PFSK-1 (cell line): ENCODE measurements around the gene TRPC3.

Source experiments
- FOXP2 ChIP-seq: optimal IDR thresholded peaks from 2 replicates; pipeline ENCODE3; 2011; ENCODE audit warnings: borderline replicate concordance, control low read depth, inconsistent platforms; ENCODE audit not compliant: insufficient read depth; ENCODE audit errors: extremely low read length, extremely low read depth
- POLR2AphosphoS5 ChIP-seq: IDR thresholded peaks from 2 replicates; pipeline ENCODE4 v1.6.1; 2012; ENCODE audit warnings: low read depth, mild to moderate bottlenecking, control low read depth, low read length, moderate library complexity
- SIN3A ChIP-seq: IDR thresholded peaks from 2 replicates; pipeline ENCODE4 v1.6.1; 2012; ENCODE audit warnings: mild to moderate bottlenecking, low read length, moderate library complexity, borderline replicate concordance; ENCODE audit not compliant: insufficient read depth
- TAF1 ChIP-seq: IDR thresholded peaks from 2 replicates; pipeline ENCODE4 v1.6.1; 2012; ENCODE audit warnings: low read length, control low read depth, borderline replicate concordance; ENCODE audit not compliant: insufficient read depth
- TF ChIP-seq, protein P1 (sequence below), 2 experiments: IDR thresholded peaks; 2 replicates each; pipeline versions ENCODE4 v1.6.1 to v1.8.0; 2011 to 2012; ENCODE audit warnings: low read depth in 2 of 2, low read length in 2 of 2, control low read depth in 1 of 2, inconsistent platforms in 1 of 2, mild to moderate bottlenecking in 1 of 2, moderate library complexity in 1 of 2; ENCODE audit not compliant: insufficient read depth in 1 of 2

TRPC3 gene

DNA sequence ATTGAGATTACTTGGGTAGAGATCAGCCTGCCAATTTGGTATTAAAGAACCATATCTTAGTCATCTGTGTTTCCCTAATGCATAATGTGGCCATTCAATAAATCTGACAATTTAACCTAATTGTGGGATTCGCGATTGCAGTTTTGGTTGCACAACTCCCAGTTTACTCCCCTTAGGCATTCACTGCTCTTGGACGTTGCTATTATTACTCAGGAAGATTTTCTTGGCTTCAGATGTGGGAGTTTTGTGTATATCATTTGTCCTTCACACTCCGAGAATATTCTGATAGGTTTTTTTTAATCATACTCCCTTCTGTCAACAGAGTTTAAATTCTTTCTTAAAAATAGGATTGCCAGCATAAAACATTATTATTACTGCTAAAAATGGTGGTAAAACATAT lies 22.0 kb upstream of the TRPC3 start:
- TF ChIP-seq POLR2AphosphoS5 (no peak), FOXP2 (no peak), SIN3A (no peak), TAF1 (no peak)
- TF ChIP-seq, protein P1, sequence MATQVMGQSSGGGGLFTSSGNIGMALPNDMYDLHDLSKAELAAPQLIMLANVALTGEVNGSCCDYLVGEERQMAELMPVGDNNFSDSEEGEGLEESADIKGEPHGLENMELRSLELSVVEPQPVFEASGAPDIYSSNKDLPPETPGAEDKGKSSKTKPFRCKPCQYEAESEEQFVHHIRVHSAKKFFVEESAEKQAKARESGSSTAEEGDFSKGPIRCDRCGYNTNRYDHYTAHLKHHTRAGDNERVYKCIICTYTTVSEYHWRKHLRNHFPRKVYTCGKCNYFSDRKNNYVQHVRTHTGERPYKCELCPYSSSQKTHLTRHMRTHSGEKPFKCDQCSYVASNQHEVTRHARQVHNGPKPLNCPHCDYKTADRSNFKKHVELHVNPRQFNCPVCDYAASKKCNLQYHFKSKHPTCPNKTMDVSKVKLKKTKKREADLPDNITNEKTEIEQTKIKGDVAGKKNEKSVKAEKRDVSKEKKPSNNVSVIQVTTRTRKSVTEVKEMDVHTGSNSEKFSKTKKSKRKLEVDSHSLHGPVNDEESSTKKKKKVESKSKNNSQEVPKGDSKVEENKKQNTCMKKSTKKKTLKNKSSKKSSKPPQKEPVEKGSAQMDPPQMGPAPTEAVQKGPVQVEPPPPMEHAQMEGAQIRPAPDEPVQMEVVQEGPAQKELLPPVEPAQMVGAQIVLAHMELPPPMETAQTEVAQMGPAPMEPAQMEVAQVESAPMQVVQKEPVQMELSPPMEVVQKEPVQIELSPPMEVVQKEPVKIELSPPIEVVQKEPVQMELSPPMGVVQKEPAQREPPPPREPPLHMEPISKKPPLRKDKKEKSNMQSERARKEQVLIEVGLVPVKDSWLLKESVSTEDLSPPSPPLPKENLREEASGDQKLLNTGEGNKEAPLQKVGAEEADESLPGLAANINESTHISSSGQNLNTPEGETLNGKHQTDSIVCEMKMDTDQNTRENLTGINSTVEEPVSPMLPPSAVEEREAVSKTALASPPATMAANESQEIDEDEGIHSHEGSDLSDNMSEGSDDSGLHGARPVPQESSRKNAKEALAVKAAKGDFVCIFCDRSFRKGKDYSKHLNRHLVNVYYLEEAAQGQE (IDR thresholded peaks at IDR 0.05; ENCODE audit: insufficient read depth in 1 of 2, low read depth in 2 of 2, low read length in 2 of 2), result no peak

DNA sequence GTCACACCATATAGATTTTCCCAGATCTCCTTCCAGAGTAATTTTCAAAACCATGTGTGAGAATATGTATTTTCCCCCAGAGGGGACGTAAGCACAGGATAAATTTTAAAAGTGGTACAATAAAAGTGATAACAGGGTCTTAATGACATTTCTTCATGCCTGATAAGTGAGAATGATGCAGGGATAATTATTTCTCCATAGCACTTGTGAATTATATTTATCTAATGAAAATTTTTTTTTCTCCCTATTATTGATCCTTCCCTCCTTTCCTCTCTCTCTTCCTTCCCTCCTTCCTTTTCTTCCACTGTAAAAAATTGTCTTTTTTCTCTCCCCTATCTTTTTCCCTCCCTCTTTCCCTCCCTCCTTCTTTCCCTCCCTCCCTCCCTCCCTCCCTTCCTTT lies 17.0 kb upstream of the TRPC3 start:
- TF ChIP-seq POLR2AphosphoS5, result no peak
- no peak for TF ChIP-seq FOXP2
- TF ChIP-seq, protein P1 (IDR thresholded peaks at IDR 0.05; ENCODE audit: insufficient read depth in 1 of 2, low read depth in 2 of 2, low read length in 2 of 2), result no peak
- TF ChIP-seq SIN3A, result no peak
- no peak for TF ChIP-seq TAF1

- TF ChIP-seq FOXP2, result no peak
- no peak for TF ChIP-seq SIN3A
- no peak for TF ChIP-seq POLR2AphosphoS5
- TF ChIP-seq TAF1, result no peak
- TF ChIP-seq, protein P1 (IDR thresholded peaks at IDR 0.05; ENCODE audit: insufficient read depth in 1 of 2, low read depth in 2 of 2, low read length in 2 of 2), result no peak
Measured at GRCh38 chr4:121964958-121965357, 13.1 kb upstream of the TRPC3 start.

- no peak for TF ChIP-seq FOXP2
- TF ChIP-seq, protein P1 (IDR thresholded peaks at IDR 0.05; ENCODE audit: insufficient read depth in 1 of 2, low read depth in 2 of 2, low read length in 2 of 2), result no peak
- TF ChIP-seq POLR2AphosphoS5, result no peak
- TF ChIP-seq SIN3A, result no peak
- no peak for TF ChIP-seq TAF1
Measured at GRCh38 chr4:121960818-121961217, 9.0 kb upstream of the TRPC3 start.

GRCh38 chr4:121958777-121959176 lies 6.9 kb upstream of the TRPC3 start:
- TF ChIP-seq, protein P1 (IDR thresholded peaks at IDR 0.05; ENCODE audit: insufficient read depth in 1 of 2, low read depth in 2 of 2, low read length in 2 of 2), result no peak
- TF ChIP-seq POLR2AphosphoS5, result no peak
- no peak for TF ChIP-seq TAF1
- no peak for TF ChIP-seq FOXP2
- no peak for TF ChIP-seq SIN3A
